Measurements from ENCODE around the gene BDP1.
"Not testable (repeated sequence)": the region's sequence is repeated elsewhere in the genome, so short reads cannot be mapped to it uniquely, and the experiment has no call there.

Gene BDP1

GRCh38 chr5:71569748-71570509, 114.5 kb downstream of the BDP1 start:
- no peak for DNase-seq (ENCODE audit: low spot score)

GRCh38 chr5:71571811-71572210, 116.4 kb downstream of the BDP1 start:
- not testable (repeated sequence) for DNase-seq (ENCODE audit: low spot score)

GRCh38 chr5:71573591-71573990, 118.1 kb downstream of the BDP1 start:
- peak; percentile 21 for DNase-seq (ENCODE audit: low spot score)

- DNase-seq (ENCODE audit: low spot score), result not testable (repeated sequence)
Measured at GRCh38 chr5:71575588-71575987, 120.1 kb downstream of the BDP1 start.

- peak; percentile 91 for DNase-seq (ENCODE audit: low spot score)
Measured at GRCh38 chr5:71576241-71576640, 120.8 kb downstream of the BDP1 start.

- not testable (repeated sequence) for DNase-seq (ENCODE audit: low spot score)
Measured at GRCh38 chr5:71577839-71578238, 122.4 kb downstream of the BDP1 start.

- DNase-seq (ENCODE audit: low spot score), result no peak
Measured at GRCh38 chr5:71582945-71583584, 127.6 kb downstream of the BDP1 start.

- DNase-seq (ENCODE audit: low spot score), result no peak
Measured at GRCh38 chr5:71586052-71586940, 130.8 kb downstream of the BDP1 start.

- peak; percentile 98 for DNase-seq (ENCODE audit: low spot score)
Measured at GRCh38 chr5:71586941-71587765, 131.7 kb downstream of the BDP1 start, which contains the start of gene MCCC2. Gene MCCC2 (plus strand): TSS chr5:71587340. CDS start chr5:71587426, 86 bp downstream.

- DNase-seq (ENCODE audit: low spot score), result no peak
Measured at GRCh38 chr5:71587766-71588532, 132.5 kb downstream of the BDP1 start.

GRCh38 chr5:71588533-71588885, 133.1 kb downstream of the BDP1 start:
- no peak for DNase-seq (ENCODE audit: low spot score)

GRCh38 chr5:71589903-71590302, 134.5 kb downstream of the BDP1 start:
- DNase-seq (ENCODE audit: low spot score), result no peak

- no peak for DNase-seq (ENCODE audit: low spot score)
Measured at GRCh38 chr5:71591100-71591499, 135.6 kb downstream of the BDP1 start.

- DNase-seq (ENCODE audit: low spot score), result no peak
Measured at GRCh38 chr5:71596169-71596568, 140.7 kb downstream of the BDP1 start.

GRCh38 chr5:71597001-71597400, 141.6 kb downstream of the BDP1 start:
- DNase-seq (ENCODE audit: low spot score), result no peak

GRCh38 chr5:71600783-71601182, 145.3 kb downstream of the BDP1 start:
- no peak for DNase-seq (ENCODE audit: low spot score)

- peak; percentile 86 for DNase-seq (ENCODE audit: low spot score)
Measured at GRCh38 chr5:71601222-71602026, 146.0 kb downstream of the BDP1 start.

GRCh38 chr5:71609916-71610315, 154.5 kb downstream of the BDP1 start:
- not testable (repeated sequence) for DNase-seq (ENCODE audit: low spot score)

GRCh38 chr5:71615809-71616208, 160.4 kb downstream of the BDP1 start:
- DNase-seq (ENCODE audit: low spot score), result no peak
